ENCODE data around the gene KCNJ3. TPM values are rescaled to one million over a fixed set of nuclear protein-coding genes. Genes with fewer than 3 reads are reported as not detected.

Gene KCNJ3
- total RNA-seq, 1 experiment from 2014 or later: not detected

GRCh38 chr2:154710078-154710477 lies 11.6 kb downstream of the KCNJ3 start:
- Histone ChIP-seq H3K4me1 (ENCODE audit: insufficient read depth, low read length, poor library complexity, severe bottlenecking) (no peaks in the 10 kb centered on the region), H3K9me3 (ENCODE audit: low read depth, low read length, poor library complexity, severe bottlenecking) (no peaks in the 10 kb centered on the region), H3K36me3 (ENCODE audit: insufficient read depth, low read length, poor library complexity, severe bottlenecking) (no peaks in the 10 kb centered on the region), H3K4me3 (ENCODE audit: low read depth, low read length, poor library complexity, severe bottlenecking) (no peak overlapping the region), H3K27ac (ENCODE audit: low read depth, low read length, poor library complexity, severe bottlenecking) (no peak overlapping the region), H3K27me3 (replicated peaks; ENCODE audit: insufficient read depth, low read depth, low read length, poor library complexity) (peaks cover 9% of the 10 kb centered on the region)
- intact Hi-C loops (cut with micrococcal nuclease; ENCODE audit: unreplicated experiment): no loop called here
- no TSS peak for BruUV-seq (replicated peaks)
- CTCF ChIA-PET: no interaction called here
- TF ChIP-seq, protein P1, sequence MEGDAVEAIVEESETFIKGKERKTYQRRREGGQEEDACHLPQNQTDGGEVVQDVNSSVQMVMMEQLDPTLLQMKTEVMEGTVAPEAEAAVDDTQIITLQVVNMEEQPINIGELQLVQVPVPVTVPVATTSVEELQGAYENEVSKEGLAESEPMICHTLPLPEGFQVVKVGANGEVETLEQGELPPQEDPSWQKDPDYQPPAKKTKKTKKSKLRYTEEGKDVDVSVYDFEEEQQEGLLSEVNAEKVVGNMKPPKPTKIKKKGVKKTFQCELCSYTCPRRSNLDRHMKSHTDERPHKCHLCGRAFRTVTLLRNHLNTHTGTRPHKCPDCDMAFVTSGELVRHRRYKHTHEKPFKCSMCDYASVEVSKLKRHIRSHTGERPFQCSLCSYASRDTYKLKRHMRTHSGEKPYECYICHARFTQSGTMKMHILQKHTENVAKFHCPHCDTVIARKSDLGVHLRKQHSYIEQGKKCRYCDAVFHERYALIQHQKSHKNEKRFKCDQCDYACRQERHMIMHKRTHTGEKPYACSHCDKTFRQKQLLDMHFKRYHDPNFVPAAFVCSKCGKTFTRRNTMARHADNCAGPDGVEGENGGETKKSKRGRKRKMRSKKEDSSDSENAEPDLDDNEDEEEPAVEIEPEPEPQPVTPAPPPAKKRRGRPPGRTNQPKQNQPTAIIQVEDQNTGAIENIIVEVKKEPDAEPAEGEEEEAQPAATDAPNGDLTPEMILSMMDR (conservative IDR thresholded peaks at IDR 0.05; ENCODE audit: low read depth, low read length): no peak
- no peak for TF ChIP-seq EZH2 (IDR thresholded peaks at IDR 0.05; ENCODE audit: borderline replicate concordance, low read depth, low read length, poor library complexity, severe bottlenecking)
- POLR2A ChIA-PET (ENCODE audit: low non-redundant PET): no interaction called here
- DNase-seq (ENCODE audit: low spot score): no peak

GRCh38 chr2:154710685-154711084 lies 12.2 kb downstream of the KCNJ3 start:
- CTCF ChIA-PET: no interaction called here
- POLR2A ChIA-PET (ENCODE audit: low non-redundant PET): no interaction called here
- no peak for DNase-seq (ENCODE audit: low spot score)
- Histone ChIP-seq H3K27ac (ENCODE audit: low read depth, low read length, poor library complexity, severe bottlenecking) (no peak overlapping the region), H3K27me3 (replicated peaks; ENCODE audit: insufficient read depth, low read depth, low read length, poor library complexity) (peaks cover 9% of the 10 kb centered on the region), H3K4me1 (ENCODE audit: insufficient read depth, low read length, poor library complexity, severe bottlenecking) (no peaks in the 10 kb centered on the region), H3K36me3 (ENCODE audit: insufficient read depth, low read length, poor library complexity, severe bottlenecking) (no peaks in the 10 kb centered on the region), H3K9me3 (ENCODE audit: low read depth, low read length, poor library complexity, severe bottlenecking) (no peaks in the 10 kb centered on the region), H3K4me3 (ENCODE audit: low read depth, low read length, poor library complexity, severe bottlenecking) (no peak overlapping the region)
- intact Hi-C loops (cut with micrococcal nuclease; ENCODE audit: unreplicated experiment): no loop called here
- TF ChIP-seq, protein P1 (conservative IDR thresholded peaks at IDR 0.05; ENCODE audit: low read depth, low read length): no peak
- no peak for TF ChIP-seq EZH2 (IDR thresholded peaks at IDR 0.05; ENCODE audit: borderline replicate concordance, low read depth, low read length, poor library complexity, severe bottlenecking)
- BruUV-seq (replicated peaks): no TSS peak

DNA sequence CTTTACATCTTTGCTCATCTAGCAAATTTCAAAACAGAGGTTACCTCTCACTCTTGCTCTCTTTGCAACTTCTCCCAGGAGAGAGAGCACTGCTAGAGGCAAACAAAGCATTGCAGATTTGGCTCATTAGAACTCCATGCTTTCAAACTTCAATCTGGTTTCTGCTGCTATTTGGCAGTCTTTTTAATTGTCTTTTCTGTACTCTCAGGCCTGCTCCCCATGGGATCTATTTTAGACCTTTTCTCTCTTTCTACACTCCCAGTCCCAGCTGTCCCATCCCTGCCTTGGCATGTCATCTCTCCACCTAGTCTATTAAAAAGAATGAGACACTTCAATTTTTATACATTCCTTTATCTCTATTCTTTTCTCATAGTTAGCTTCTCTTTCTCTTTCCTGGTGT lies 15.2 kb downstream of the KCNJ3 start:
- POLR2A ChIA-PET (ENCODE audit: low non-redundant PET): no interaction called here
- peaks cover 8% of the 10 kb centered on the region for H3K27me3 ChIP-seq (replicated peaks; ENCODE audit: insufficient read depth, low read depth, low read length, poor library complexity)
- no peak overlapping the region for H3K4me3 ChIP-seq (ENCODE audit: low read depth, low read length, poor library complexity, severe bottlenecking)
- no peaks in the 10 kb centered on the region for H3K9me3 ChIP-seq (ENCODE audit: low read depth, low read length, poor library complexity, severe bottlenecking)
- intact Hi-C loops (cut with micrococcal nuclease; ENCODE audit: unreplicated experiment): no loop called here
- TF ChIP-seq, protein P1 (conservative IDR thresholded peaks at IDR 0.05; ENCODE audit: low read depth, low read length): no peak
- no peak for TF ChIP-seq EZH2 (IDR thresholded peaks at IDR 0.05; ENCODE audit: borderline replicate concordance, low read depth, low read length, poor library complexity, severe bottlenecking)
- no peak overlapping the region for H3K27ac ChIP-seq (ENCODE audit: low read depth, low read length, poor library complexity, severe bottlenecking)
- no TSS peak for BruUV-seq (replicated peaks)
- DNase-seq (ENCODE audit: low spot score): no peak
- CTCF ChIA-PET: no interaction called here
- no peaks in the 10 kb centered on the region for H3K4me1 ChIP-seq (ENCODE audit: insufficient read depth, low read length, poor library complexity, severe bottlenecking)
- H3K36me3 ChIP-seq (ENCODE audit: insufficient read depth, low read length, poor library complexity, severe bottlenecking): no peaks in the 10 kb centered on the region

Measured in A673 (cell line).